PC-3 (cell line): ENCODE results near the gene TREX2. TPM values are rescaled to one million over a fixed set of nuclear protein-coding genes. Genes with fewer than 3 reads are reported as not detected.

ENCODE experiments used
- ATAC-seq: fragments of 200-7000 bp; cut with Tn5 transposase; 2 replicates; pipeline ENCODE4 v1.9.1; 2020; ENCODE audit warnings: mild to moderate bottlenecking, moderate library complexity
- BruUV-seq: library from RNA; stranded (reverse); fragments of 400-500 nt; replicated peaks from 2 replicates; lab custom pipeline; 2021; lab: Mats Ljungman, UMichigan
- CTCF ChIA-PET: fragments of 300-600 bp; sonication (Branson Sonifier 250); formaldehyde crosslinking; loops from one replicate; lab custom pipeline; 2022; ENCODE audit warnings: antibody characterized with exemption; lab: Charles Lee
- POLR2A ChIA-PET: fragments of 300-600 bp; sonication (Branson Sonifier 250); formaldehyde crosslinking; loops from one replicate; lab custom pipeline; 2022; ENCODE audit warnings: antibody characterized with exemption; ENCODE audit not compliant: unreplicated experiment; lab: Charles Lee
- DNase-seq: peaks from one replicate; pipeline ENCODE4 v3.0.0-alpha.2; 2015
- H2AFZ ChIP-seq: fragments of 300-600 bp; sonication (generic); 2 replicates; pipeline ENCODE4 v1.6.0; 2016; ENCODE audit warnings: antibody characterized with exemption, low read length
- H3F3A ChIP-seq: fragments of 300-600 bp; sonication (generic); one replicate; pipeline ENCODE4 v1.6.0; 2017; ENCODE audit warnings: antibody characterized with exemption, low read length, control low read depth, mild to moderate bottlenecking; ENCODE audit not compliant: unreplicated experiment
- H3K27ac ChIP-seq: fragments of 300-600 bp; sonication (generic); 2 replicates; pipeline ENCODE4 v1.5.1; 2016; ENCODE audit warnings: mild to moderate bottlenecking, low read length
- H3K27me3 ChIP-seq: fragments of 300-600 bp; sonication (generic); 2 replicates; pipeline ENCODE4 v1.6.1; 2016; ENCODE audit warnings: low read length, mixed read lengths
- H3K36me3 ChIP-seq: fragments of 300-600 bp; sonication (generic); 2 replicates; pipeline ENCODE4 v1.6.1; 2016; ENCODE audit warnings: low read depth, mixed run types, low read length, mixed read lengths
- H3K4me1 ChIP-seq: fragments of 300-600 bp; sonication (generic); 2 replicates; pipeline ENCODE4 v1.5.1; 2016; ENCODE audit warnings: low read length; ENCODE audit not compliant: insufficient read depth
- H3K4me2 ChIP-seq: fragments of 300-600 bp; sonication (generic); 2 replicates; pipeline ENCODE4 v1.6.0; 2016; ENCODE audit warnings: low read length
- H3K4me3 ChIP-seq: fragments of 300-600 bp; sonication (generic); 2 replicates; pipeline ENCODE4 v1.5.1; 2016; ENCODE audit warnings: mild to moderate bottlenecking, low read length, mixed read lengths
- H3K79me2 ChIP-seq: fragments of 300-600 bp; sonication (generic); 2 replicates; pipeline ENCODE4 v1.6.1; 2017; ENCODE audit warnings: low read length, mixed read lengths
- H3K9ac ChIP-seq: fragments of 300-600 bp; sonication (generic); 2 replicates; pipeline ENCODE4 v1.6.0; 2016; ENCODE audit warnings: mild to moderate bottlenecking, low read length
- H3K9me2 ChIP-seq: fragments of 300-600 bp; sonication (generic); replicated peaks from 2 replicates; pipeline ENCODE4 v1.6.1; 2016; ENCODE audit warnings: mixed run types, low read length, mixed read lengths
- H3K9me3 ChIP-seq: fragments of 300-600 bp; sonication (generic); 2 replicates; pipeline ENCODE4 v1.6.1; 2016; ENCODE audit warnings: low read length, mixed read lengths
- H4K20me1 ChIP-seq: fragments of 300-600 bp; sonication (generic); 2 replicates; pipeline ENCODE4 v1.6.1; 2016; ENCODE audit warnings: low read length, mixed read lengths
- EZH2 ChIP-seq: fragments of 300-600 bp; sonication (generic); IDR thresholded peaks from one replicate; pipeline ENCODE4 v1.6.1; 2017; ENCODE audit warnings: antibody characterized with exemption, mild to moderate bottlenecking, low read length; ENCODE audit not compliant: unreplicated experiment
- EZH2phosphoT487 ChIP-seq: fragments of 300-600 bp; sonication (generic); IDR thresholded peaks from 2 replicates; pipeline ENCODE4 v1.6.1; 2018; ENCODE audit warnings: mild to moderate bottlenecking, antibody characterized with exemption, low read length, borderline replicate concordance
- intact Hi-C: fragments of 100-400 bp; cut with micrococcal nuclease; formaldehyde crosslinking; loops from 2 replicates; pipeline ENCODE4 v1.9.0; 2023
- total RNA-seq: library from RNA; depleted of rRNA; stranded (reverse); fragments of >200 nt; gene quantifications from 2 replicates; pipeline ENCODE4 v1.2.3, GENCODE V29; 2014
- TF ChIP-seq, protein P1 (sequence below): fragments of 300-600 bp; sonication (generic); conservative IDR thresholded peaks from 2 replicates; pipeline ENCODE4 v1.5.1; 2017; ENCODE audit warnings: antibody characterized with exemption, low read depth, mild to moderate bottlenecking, low read length

Gene TREX2
- total RNA-seq, 1 experiment from 2014 or later, result 1.4 TPM

DNA sequence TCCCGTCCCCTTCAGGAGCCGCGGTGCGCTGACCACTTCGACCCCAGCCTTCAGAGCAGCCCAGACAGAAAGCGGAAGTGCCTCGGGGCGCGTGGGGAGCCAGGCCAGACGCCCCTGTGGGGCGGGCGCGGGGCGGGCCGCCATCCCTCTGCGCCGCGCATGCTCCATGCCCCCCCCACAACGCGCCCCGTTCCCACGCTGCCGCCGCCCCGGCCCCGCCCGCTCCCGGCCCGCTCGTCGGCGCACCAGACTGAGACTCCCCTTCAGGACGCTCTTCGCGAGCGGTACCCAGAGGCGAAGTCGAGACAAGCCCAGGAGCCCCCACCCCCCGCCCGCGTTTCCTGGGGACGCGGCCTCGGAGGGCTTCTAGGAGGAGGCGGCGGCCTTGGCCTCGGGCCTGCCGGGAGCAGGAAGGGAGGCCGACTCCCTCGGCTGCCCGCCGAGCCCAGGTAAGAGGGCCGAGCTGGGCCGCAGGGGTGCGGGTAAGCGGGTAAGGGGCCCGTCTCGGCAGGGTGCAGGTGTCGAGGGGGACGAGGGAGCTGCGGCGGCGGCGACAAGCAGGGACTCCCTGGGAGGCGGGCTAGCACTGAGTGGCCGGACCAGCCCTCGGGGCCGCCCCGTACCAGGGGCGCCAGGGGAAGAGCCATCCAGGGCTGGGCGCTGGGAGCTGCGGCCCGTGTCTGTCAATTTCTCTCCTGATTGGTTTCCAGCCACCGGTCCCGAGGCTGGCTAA is 34.4 kb downstream of the TREX2 start, which contains the start of gene ZFP92:
TSS of gene ZFP92 (plus strand) at position 218 of the 733 bp plus-strand sequence. CDS start 6,851 bp downstream, outside the sequence.
- Histone ChIP-seq H3K27me3 (peaks cover 44% of the 10 kb centered on the region), H3K4me2 (no peak within 1 kb of the TSS), H3K27ac (no peak within 1 kb of the TSS), H2AFZ (no peak within 1 kb of the TSS), H4K20me1 (no peaks in the 10 kb centered on the region), H3K36me3 (no peaks in the 10 kb centered on the region), H3K4me3 (no peak within 1 kb of the TSS), H3K9me2 (no peaks in the 10 kb centered on the region), H3K79me2 (no peaks in the 10 kb centered on the region), H3F3A (no peaks in the 10 kb centered on the region), H3K9me3 (no peaks in the 10 kb centered on the region), H3K4me1 (no peaks in the 10 kb centered on the region), H3K9ac (no peak within 1 kb of the TSS)
- DNase-seq (no peak), ATAC-seq (no peak; the same call in 1 of the 2 replicates)
- TF ChIP-seq EZH2 (peak; percentile 53), EZH2phosphoT487 (no peak)
- TF ChIP-seq, protein P1, sequence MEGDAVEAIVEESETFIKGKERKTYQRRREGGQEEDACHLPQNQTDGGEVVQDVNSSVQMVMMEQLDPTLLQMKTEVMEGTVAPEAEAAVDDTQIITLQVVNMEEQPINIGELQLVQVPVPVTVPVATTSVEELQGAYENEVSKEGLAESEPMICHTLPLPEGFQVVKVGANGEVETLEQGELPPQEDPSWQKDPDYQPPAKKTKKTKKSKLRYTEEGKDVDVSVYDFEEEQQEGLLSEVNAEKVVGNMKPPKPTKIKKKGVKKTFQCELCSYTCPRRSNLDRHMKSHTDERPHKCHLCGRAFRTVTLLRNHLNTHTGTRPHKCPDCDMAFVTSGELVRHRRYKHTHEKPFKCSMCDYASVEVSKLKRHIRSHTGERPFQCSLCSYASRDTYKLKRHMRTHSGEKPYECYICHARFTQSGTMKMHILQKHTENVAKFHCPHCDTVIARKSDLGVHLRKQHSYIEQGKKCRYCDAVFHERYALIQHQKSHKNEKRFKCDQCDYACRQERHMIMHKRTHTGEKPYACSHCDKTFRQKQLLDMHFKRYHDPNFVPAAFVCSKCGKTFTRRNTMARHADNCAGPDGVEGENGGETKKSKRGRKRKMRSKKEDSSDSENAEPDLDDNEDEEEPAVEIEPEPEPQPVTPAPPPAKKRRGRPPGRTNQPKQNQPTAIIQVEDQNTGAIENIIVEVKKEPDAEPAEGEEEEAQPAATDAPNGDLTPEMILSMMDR, result no peak
- POLR2A ChIA-PET, result no interaction called here
- intact Hi-C loops, result no loop called here
- no TSS peak for BruUV-seq
- CTCF ChIA-PET, result no interaction called here

DNA sequence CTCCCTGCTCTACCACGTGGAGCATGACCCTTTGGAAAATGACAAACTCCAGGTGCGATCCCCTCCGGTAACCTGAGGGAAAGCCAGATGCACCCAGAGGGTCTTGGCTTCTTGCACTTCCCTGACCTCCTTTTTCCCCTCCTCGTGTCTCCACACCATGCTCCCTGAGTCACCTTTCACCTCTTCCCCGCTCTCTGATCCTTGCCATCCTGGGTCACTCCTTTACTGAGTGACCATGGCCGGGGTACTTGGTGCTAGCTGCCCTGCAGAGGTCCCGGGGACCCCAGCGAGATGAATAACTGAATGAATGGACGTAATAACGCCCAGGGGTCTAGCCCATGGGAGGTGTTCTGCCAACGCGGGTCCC is 35.0 kb downstream of the TREX2 start:
- no peak overlapping the region for H3K4me2 ChIP-seq
- H3K4me1 ChIP-seq, result no peaks in the 10 kb centered on the region
- H2AFZ ChIP-seq, result no peak overlapping the region
- no peaks in the 10 kb centered on the region for H4K20me1 ChIP-seq
- DNase-seq (no peak), ATAC-seq (no peak)
- H3K27me3 ChIP-seq, result peaks cover 44% of the 10 kb centered on the region
- no peaks in the 10 kb centered on the region for H3F3A ChIP-seq
- H3K27ac ChIP-seq, result no peak overlapping the region
- H3K4me3 ChIP-seq, result no peak overlapping the region
- H3K36me3 ChIP-seq, result no peaks in the 10 kb centered on the region
- CTCF ChIA-PET, result no interaction called here
- H3K9me2 ChIP-seq, result no peaks in the 10 kb centered on the region
- TF ChIP-seq, protein P1, result no peak
- TF ChIP-seq EZH2phosphoT487 (no peak), EZH2 (no peak)
- intact Hi-C loops, result no loop called here
- no peaks in the 10 kb centered on the region for H3K9me3 ChIP-seq
- POLR2A ChIA-PET, result no interaction called here
- H3K79me2 ChIP-seq, result no peaks in the 10 kb centered on the region
- no peak overlapping the region for H3K9ac ChIP-seq
- no TSS peak for BruUV-seq

DNA sequence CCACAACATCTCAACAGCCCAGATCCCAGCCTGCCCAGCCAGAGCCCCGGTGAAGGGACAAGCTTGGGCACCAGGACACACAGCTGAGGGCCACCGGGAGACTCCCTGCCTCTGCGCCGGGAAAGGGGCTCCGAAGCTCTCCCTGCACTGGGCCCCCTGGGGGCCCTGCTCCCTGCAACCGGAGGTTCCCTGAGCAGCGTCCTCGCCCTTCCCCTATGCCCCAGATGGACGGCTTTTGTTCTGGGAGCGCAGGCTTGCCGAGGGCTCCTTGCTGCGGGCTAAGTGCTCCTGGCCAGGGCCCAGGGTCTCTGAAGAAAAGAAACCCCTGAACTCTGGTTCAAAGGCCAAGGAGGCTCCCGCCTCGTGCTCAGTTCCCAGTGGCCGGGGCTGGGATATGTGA is 35.5 kb downstream of the TREX2 start:
- Histone ChIP-seq H3K4me2 (no peak overlapping the region), H3K9ac (no peak overlapping the region), H3K9me3 (no peaks in the 10 kb centered on the region), H3F3A (no peaks in the 10 kb centered on the region), H3K36me3 (no peaks in the 10 kb centered on the region), H3K27me3 (peaks cover 42% of the 10 kb centered on the region), H3K4me1 (no peaks in the 10 kb centered on the region), H3K27ac (no peak overlapping the region), H2AFZ (no peak overlapping the region), H3K9me2 (no peaks in the 10 kb centered on the region), H3K79me2 (no peaks in the 10 kb centered on the region), H4K20me1 (no peaks in the 10 kb centered on the region), H3K4me3 (no peak overlapping the region)
- ChIA-PET CTCF (no interaction called here), POLR2A (no interaction called here)
- intact Hi-C loops, result no loop called here
- TF ChIP-seq EZH2, result no peak
- DNase-seq (no peak), ATAC-seq (no peak)
- no TSS peak for BruUV-seq
